Astrocyte of the cerebellum (primary cell): ENCODE results near the gene GDF9.

Source experiments
- DNase-seq: peaks from one replicate; pipeline ENCODE4 v3.0.0-alpha.2; 2011; ENCODE audit warnings: low read depth
- H3K4me3 ChIP-seq: 2 replicates; pipeline ENCODE4 v1.5.1; 2011; ENCODE audit warnings: mild to moderate bottlenecking, low read depth, low read length, moderate library complexity
- in situ Hi-C: cut with HindIII; loops from 2 replicates; pipeline ENCODE4 v1.10.0; 2017; ENCODE audit warnings: low sequenced_read_pairs
- TF ChIP-seq, protein P1 (sequence below): IDR thresholded peaks from 2 replicates; pipeline ENCODE4 v1.5.1; 2012; ENCODE audit warnings: low read length, low read depth, moderate library complexity, mild to moderate bottlenecking; ENCODE audit errors: missing control alignments

GDF9 gene

DNA sequence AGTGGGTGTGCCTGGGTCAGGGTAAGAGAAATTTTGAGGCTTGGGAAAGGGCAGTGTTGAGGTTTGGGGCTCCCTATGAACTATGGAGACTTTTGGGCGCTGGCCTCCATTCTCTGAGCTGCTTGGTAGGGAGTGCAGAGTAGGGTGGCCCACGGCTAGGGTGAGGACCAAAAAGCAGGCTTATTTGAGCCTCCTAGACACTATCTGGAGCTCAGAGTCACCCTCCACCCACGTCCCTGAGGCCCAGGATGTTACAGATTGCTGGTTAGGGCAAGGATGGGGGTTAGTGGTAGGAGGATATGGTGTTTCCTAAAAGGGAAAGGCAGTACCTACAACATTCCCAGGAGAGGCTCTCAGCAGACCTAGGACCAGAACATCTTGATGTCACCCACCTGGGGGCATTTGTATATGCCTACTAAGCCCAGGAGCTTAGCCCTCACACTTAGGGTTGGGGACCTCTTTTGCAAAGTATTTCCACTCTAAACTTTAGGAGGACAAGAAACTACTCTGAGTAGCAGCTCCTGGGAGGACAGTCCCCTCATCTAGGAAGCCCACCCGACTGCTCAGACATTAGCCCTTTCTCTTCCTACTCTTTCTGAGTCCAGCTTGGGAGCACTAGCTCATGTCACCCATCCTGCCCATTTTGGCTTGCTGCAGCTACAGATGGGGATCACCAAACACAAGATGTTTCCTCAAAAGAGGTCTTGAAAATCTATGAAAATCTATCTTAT is 38.2 kb downstream of the GDF9 start:
- no peak overlapping the region for H3K4me3 ChIP-seq
- in situ Hi-C loops: no loop called here
- TF ChIP-seq, protein P1, sequence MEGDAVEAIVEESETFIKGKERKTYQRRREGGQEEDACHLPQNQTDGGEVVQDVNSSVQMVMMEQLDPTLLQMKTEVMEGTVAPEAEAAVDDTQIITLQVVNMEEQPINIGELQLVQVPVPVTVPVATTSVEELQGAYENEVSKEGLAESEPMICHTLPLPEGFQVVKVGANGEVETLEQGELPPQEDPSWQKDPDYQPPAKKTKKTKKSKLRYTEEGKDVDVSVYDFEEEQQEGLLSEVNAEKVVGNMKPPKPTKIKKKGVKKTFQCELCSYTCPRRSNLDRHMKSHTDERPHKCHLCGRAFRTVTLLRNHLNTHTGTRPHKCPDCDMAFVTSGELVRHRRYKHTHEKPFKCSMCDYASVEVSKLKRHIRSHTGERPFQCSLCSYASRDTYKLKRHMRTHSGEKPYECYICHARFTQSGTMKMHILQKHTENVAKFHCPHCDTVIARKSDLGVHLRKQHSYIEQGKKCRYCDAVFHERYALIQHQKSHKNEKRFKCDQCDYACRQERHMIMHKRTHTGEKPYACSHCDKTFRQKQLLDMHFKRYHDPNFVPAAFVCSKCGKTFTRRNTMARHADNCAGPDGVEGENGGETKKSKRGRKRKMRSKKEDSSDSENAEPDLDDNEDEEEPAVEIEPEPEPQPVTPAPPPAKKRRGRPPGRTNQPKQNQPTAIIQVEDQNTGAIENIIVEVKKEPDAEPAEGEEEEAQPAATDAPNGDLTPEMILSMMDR: no peak
- no peak for DNase-seq

GRCh38 chr5:132826424-132827082 is 39.7 kb downstream of the GDF9 start:
- TF ChIP-seq, protein P1: no peak
- DNase-seq: no peak
- no peak overlapping the region for H3K4me3 ChIP-seq
- in situ Hi-C loops: no loop called here

GRCh38 chr5:132825834-132826391 is 40.4 kb downstream of the GDF9 start:
- in situ Hi-C loops: no loop called here
- no peak for DNase-seq
- TF ChIP-seq, protein P1: no peak
- no peak overlapping the region for H3K4me3 ChIP-seq

DNA sequence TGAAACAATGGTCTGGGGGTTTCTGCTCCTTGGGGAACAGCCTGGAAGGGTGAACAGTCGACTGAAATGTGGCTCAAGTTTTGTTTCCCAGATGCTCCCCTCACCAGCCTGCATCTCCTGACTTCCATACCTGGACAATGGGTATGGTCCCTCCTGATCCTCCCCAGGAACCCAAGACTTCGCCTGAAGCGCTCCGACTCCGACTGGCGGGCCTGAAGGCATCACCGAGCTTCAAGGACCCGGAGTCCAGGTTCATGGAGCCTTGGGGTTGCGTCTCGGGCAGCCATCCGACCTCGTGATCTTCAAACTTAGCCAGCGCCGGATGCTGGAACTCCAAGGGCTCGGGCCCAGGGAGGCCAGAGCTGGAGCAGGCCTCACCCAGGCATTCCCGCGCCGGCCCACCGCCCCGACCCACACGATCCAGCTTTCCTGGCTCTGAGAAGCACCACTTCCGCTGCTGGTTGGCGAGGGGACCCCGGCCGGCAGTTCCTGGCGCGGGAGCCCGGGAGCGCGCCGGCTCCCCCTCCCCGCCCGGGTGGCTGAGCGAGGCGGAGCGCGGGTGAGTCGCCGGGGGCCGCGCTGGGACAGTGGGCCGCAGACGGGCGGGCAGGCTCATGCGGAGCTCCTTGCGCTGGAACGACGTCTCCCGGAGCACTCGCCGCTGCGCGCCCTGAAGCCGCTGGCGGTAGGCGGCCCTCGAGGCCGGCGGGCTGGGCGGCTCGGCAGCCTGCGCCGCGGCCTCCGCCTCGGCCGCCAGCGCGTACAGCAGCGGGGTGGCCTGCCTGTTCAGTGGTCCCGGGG is 41.0 kb downstream of the GDF9 start:
- H3K4me3 ChIP-seq: no peak overlapping the region
- in situ Hi-C loops: no loop called here
- TF ChIP-seq, protein P1: no peak
- DNase-seq: no peak

DNA sequence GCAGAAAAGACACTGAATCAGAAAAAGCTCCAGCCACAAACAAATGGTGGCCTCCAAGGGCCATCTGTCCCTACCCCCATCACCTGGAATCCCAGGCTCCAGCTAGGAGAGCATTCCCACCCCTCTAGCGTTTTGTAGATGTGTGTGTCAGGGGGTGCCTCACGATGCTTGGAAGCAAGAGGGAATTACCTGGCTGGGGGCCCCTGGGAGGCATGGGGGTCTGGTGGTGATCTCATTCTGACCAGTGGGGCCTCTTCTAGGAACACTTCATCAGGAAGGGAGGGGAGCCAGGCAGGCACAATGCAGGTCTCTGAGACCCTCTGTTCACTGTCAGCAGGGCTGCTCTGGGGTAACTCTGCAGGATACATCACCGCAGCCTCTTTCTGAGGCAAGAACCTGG is 41.8 kb downstream of the GDF9 start:
- no peak overlapping the region for H3K4me3 ChIP-seq
- in situ Hi-C loops: loop anchor here (5.0 kb wide), 1 partner anchor 52 kb away; no protein-coding TSS in a partner anchor
- TF ChIP-seq, protein P1: no peak
- no peak for DNase-seq

GRCh38 chr5:132823481-132824050 is 42.7 kb downstream of the GDF9 start:
- H3K4me3 ChIP-seq: no peak overlapping the region
- in situ Hi-C loops: loop anchor here (5.0 kb wide), 1 partner anchor 51 kb away; no protein-coding TSS in a partner anchor
- TF ChIP-seq, protein P1: no peak
- no peak for DNase-seq
